Activated T-cell treated with anti-CD3 and anti-CD28 coated beads for 24 hours (primary cell): ENCODE results near the gene ATRN.

ENCODE experiments used
- DNase-seq: peaks from one replicate; pipeline ENCODE4 v3.0.0-alpha.2; 2020; ENCODE audit warnings: low read depth

Gene ATRN

DNA sequence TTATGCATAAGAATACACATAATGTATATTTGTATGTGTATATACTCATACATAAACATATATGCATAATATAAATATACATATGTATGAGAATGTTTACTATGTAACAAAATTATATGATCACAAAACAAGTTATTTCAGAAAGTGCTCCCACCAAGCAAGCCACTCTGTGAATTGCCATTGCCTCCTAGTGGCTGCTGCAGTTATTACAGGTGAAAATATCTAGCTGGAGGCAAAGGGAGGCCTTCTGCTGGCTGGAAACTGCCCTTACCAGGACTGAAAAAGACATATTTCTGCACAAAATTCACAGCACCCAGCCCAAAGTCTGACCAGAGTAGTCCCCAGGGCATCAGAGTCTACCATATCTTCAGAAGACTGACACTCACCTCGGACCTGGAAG is 225.4 kb downstream of the ATRN start:
- DNase-seq, result no peak

- no peak for DNase-seq
These were observed 226.1 kb downstream of the ATRN start for GRCh38 chr20:3696745-3697587.

DNA sequence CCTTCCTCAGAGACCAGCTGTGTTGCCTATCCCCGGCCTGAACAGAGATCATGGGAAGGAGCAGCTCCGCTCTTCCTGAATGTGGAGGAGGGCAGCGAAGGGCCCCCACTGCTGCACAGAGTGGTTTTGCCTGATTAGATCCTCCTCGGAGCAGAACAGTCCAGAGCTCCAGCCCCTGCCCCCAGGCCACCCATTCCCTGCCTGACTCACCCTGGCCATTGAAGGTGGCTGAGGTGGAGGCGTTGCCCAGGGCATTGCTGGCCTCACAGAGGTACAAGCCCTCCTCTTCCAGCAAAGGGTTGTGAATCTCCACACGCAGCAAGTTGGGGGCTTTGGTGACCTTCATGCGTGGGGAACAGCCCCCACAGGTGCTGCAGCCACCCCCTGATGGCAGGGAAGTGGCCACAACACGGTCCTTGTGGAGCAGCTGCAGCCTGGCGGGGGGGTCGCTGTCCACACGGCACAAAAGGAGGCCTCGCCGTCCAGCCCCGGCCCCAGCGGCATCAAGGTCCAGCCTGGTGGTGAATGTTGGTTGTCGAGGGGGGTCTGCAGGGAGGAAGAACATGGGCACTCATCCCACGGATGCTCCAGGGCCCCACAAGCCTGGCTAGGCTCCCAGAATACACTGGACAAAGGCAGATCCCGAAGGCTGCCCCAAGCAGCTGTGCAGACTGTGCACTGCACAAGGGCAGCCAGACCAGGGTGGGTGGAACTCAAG is 226.9 kb downstream of the ATRN start:
- no peak for DNase-seq

- no peak for DNase-seq
These were observed 227.8 kb downstream of the ATRN start for GRCh38 chr20:3698591-3699001.

GRCh38 chr20:3699037-3699436 is 228.2 kb downstream of the ATRN start:
- no peak for DNase-seq
